ENCODE measurements around the gene CDH18.

CDH18 gene, protein sequence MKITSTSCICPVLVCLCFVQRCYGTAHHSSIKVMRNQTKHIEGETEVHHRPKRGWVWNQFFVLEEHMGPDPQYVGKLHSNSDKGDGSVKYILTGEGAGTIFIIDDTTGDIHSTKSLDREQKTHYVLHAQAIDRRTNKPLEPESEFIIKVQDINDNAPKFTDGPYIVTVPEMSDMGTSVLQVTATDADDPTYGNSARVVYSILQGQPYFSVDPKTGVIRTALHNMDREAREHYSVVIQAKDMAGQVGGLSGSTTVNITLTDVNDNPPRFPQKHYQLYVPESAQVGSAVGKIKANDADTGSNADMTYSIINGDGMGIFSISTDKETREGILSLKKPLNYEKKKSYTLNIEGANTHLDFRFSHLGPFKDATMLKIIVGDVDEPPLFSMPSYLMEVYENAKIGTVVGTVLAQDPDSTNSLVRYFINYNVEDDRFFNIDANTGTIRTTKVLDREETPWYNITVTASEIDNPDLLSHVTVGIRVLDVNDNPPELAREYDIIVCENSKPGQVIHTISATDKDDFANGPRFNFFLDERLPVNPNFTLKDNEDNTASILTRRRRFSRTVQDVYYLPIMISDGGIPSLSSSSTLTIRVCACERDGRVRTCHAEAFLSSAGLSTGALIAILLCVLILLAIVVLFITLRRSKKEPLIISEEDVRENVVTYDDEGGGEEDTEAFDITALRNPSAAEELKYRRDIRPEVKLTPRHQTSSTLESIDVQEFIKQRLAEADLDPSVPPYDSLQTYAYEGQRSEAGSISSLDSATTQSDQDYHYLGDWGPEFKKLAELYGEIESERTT

DNA sequence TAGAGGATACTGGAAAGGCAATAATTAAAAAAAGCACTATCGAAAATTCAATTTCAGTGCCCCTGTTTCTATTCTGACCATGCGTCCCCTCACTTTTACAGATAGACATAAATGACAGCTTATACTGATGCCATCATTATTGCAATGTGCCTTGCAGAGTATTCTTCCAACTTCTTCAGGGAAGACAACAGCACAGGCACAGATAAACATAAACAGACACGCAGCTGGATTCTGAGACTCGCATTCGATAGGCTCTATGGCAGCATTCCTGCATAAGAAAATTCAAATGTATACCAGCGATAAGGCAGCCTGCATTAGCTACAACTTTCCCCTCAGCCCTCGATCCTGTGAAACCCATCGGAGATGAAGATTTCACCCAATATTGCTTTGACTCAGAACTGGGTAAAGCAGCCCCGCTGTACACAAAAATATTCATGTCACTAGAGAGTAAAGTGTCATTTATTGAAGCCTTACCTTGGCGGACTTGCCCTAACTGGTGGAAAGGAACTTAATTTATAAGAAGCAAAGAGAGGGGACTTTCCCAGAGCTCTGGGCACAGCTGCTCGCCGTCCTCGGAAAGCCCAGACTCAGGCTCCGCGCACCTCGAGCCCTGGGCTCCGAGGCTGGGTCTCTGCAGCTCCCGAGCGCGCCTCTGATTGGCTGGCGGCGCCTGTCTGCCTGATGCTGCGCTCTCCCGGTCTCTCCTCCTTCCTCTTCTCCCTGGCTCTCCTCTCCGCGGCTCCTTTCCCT is at the start of gene CDH18:
CDH18 (minus strand) TSS at position 589 of the 750 bp plus-strand sequence. CDS start 149,214 bp downstream, outside the sequence.
- peak; percentile 45 to 50 for DNase-seq (ENCODE audit: low read depth in 2 of 2)
- H3K4me3 ChIP-seq (replicated peaks in 1 of 2; ENCODE audit: low read depth in 2 of 2, low read length in 2 of 2), result peak within 1 kb of the TSS; percentile 14 to 39
- TF ChIP-seq, protein P1, sequence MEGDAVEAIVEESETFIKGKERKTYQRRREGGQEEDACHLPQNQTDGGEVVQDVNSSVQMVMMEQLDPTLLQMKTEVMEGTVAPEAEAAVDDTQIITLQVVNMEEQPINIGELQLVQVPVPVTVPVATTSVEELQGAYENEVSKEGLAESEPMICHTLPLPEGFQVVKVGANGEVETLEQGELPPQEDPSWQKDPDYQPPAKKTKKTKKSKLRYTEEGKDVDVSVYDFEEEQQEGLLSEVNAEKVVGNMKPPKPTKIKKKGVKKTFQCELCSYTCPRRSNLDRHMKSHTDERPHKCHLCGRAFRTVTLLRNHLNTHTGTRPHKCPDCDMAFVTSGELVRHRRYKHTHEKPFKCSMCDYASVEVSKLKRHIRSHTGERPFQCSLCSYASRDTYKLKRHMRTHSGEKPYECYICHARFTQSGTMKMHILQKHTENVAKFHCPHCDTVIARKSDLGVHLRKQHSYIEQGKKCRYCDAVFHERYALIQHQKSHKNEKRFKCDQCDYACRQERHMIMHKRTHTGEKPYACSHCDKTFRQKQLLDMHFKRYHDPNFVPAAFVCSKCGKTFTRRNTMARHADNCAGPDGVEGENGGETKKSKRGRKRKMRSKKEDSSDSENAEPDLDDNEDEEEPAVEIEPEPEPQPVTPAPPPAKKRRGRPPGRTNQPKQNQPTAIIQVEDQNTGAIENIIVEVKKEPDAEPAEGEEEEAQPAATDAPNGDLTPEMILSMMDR (IDR thresholded peaks at IDR 0.05; ENCODE audit: low read depth, low read length), result no peak

DNA sequence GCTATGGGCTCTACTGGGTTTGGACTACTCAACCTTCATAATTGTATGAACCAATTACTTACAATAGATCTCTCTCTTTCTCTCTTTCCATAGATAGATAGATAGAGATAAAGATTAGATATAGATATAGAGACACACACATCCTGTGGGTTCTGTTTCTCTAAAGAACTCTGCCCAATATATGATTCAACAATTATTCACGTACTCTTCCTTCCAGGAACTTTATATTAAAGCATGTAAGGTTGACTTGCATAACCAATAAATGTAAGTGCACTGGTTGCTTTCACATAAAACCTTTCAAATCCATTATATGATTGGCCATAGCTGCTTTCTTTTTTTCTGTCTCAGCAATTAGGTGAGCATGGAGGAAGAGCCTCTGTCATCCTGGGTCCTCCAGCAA is 46.7 kb upstream of the CDH18 start:
- H3K4me3 ChIP-seq (replicated peaks in 1 of 2; ENCODE audit: low read depth in 2 of 2, low read length in 2 of 2), result no peak overlapping the region
- no peak for DNase-seq (ENCODE audit: low read depth in 2 of 2)
- TF ChIP-seq, protein P1 (IDR thresholded peaks at IDR 0.05; ENCODE audit: low read depth, low read length), result no peak

DNA sequence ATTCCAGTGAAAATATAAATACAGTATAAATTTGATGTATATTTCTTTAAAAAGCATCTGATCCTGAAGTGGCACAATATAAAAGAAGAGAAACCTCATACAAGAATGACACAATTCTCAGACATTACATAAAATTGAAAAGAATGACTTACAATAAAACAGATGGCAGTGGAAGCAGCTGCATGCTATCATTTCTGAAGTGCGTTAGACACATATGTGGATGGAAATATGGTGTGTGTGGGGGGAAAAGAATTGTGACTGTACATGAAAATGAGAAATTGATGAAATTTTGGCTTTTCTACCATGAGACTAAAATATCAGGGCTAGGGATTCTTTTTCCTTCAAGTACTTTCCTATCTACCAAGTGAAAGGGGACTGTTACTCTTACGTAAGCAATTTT is 45.9 kb upstream of the CDH18 start:
- DNase-seq (ENCODE audit: low read depth in 2 of 2), result no peak
- H3K4me3 ChIP-seq (replicated peaks in 1 of 2; ENCODE audit: low read depth in 2 of 2, low read length in 2 of 2), result no peak overlapping the region
- TF ChIP-seq, protein P1 (IDR thresholded peaks at IDR 0.05; ENCODE audit: low read depth, low read length), result no peak

DNA sequence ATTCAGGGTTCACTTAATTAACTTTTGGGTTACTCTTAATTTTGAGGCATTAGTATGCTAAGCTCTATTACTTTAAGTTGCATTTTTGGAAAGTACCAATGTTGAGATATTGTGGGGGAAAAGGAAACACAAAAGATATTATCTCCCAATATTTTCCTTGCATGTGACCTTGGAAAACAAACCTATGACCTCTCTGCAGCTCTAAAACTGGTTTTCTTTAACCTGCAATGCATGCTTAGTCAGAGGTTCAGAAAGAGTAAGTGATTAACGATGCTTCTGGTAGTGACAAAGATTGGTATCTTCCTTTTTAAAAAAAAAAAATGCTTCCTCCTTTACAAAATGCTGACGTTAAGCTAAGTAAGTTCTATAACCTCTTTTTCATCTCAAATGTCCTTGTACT is 44.9 kb upstream of the CDH18 start:
- TF ChIP-seq, protein P1 (IDR thresholded peaks at IDR 0.05; ENCODE audit: low read depth, low read length), result no peak
- H3K4me3 ChIP-seq (replicated peaks in 1 of 2; ENCODE audit: low read depth in 2 of 2, low read length in 2 of 2), result no peak overlapping the region
- peak; percentile 2 to 11 for DNase-seq (ENCODE audit: low read depth in 2 of 2)

DNA sequence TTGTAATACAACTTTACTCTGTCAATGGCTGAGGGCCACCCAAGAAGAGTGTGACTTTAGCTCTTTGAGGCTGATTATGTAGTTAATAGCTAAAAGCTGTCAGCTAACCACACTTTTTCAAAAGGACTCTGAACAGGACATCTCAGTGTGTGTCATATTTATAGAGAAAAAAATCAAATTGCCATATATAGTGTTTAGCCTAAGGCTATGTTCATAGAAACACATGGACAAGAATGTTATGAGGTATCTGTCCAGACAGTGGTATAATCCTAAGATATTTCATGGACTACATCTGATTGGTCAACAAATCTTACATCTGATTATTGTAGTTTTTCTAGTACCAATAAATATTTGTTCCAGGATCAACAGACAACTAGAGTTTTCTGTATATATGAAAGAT is 42.1 kb upstream of the CDH18 start:
- no peak for DNase-seq (ENCODE audit: low read depth in 2 of 2)
- TF ChIP-seq, protein P1 (IDR thresholded peaks at IDR 0.05; ENCODE audit: low read depth, low read length), result no peak
- no peak overlapping the region for H3K4me3 ChIP-seq (replicated peaks in 1 of 2; ENCODE audit: low read depth in 2 of 2, low read length in 2 of 2)

DNA sequence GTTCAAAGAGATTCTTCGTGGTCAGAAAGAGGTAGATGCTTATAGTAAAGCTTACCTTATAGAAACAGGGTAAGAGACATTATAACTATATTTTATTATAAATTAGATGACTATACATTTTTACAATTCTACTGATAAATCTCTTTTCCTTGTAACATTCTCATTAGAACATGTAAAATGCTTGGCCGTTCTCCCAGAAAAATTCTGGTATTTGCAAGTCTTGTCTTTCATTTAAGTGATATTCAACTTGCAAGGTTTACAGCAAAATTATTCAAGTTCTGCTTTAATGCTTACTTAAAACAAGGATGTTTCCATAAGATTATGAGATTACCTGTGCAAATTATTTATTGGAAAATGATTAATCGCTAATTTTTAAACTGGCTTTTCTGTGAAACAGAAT is 41.3 kb upstream of the CDH18 start:
- peak in 1 of 2 donors; percentile 8 for DNase-seq (ENCODE audit: low read depth in 2 of 2)
- H3K4me3 ChIP-seq (replicated peaks in 1 of 2; ENCODE audit: low read depth in 2 of 2, low read length in 2 of 2), result no peak overlapping the region
- TF ChIP-seq, protein P1 (IDR thresholded peaks at IDR 0.05; ENCODE audit: low read depth, low read length), result no peak
